Measurements from ENCODE around the gene C21orf91.

GRCh38 chr21:17784180-17784598 is 35.0 kb downstream of the C21orf91 start:
- TF ChIP-seq CTCF (IDR thresholded peaks at IDR 0.05) = no peak
- no peak for TF ChIP-seq POLR2A (IDR thresholded peaks at IDR 0.05)

Data from prostate gland (tissue), 2 donors.